Transverse colon (tissue), 4 donors: Measurements from ENCODE around the gene NEURL1B.

ENCODE experiments used
- CTCF ChIP-seq, 5 experiments: fragments of 200-600 bp in 3 of 5; fragments of 450-650 bp in 2 of 5; sonication (generic) in 3 of 5; IDR thresholded peaks; 1 replicate in 2 of 5; 2 replicates in 3 of 5; pipeline ENCODE4 v1.5.1; 2016 to 2017; ENCODE audit warnings: antibody characterized with exemption in 5 of 5, inconsistent platforms in 3 of 5, mild to moderate bottlenecking in 2 of 5, moderate library complexity in 1 of 5
- EP300 ChIP-seq: sonication (generic); formaldehyde crosslinking; IDR thresholded peaks from one replicate; pipeline ENCODE4 v1.6.1; 2017; ENCODE audit warnings: antibody characterized with exemption, low read depth
- POLR2A ChIP-seq: fragments of 450-650 bp; IDR thresholded peaks from one replicate; pipeline ENCODE4 v1.6.1; 2016; ENCODE audit warnings: antibody characterized with exemption, mild to moderate bottlenecking, moderate library complexity
- POLR2AphosphoS5 ChIP-seq, 3 donors: sonication (generic); formaldehyde crosslinking; IDR thresholded peaks; one replicate each; pipeline ENCODE4 v1.6.1; 2016; ENCODE audit warnings: antibody characterized with exemption in 3 of 3

- TF ChIP-seq CTCF (IDR thresholded peaks at IDR 0.05) = no peak
- TF ChIP-seq POLR2A = no peak
- no peak for TF ChIP-seq EP300
- TF ChIP-seq POLR2AphosphoS5 (IDR thresholded peaks at IDR 0.05) = no peak
Observed at GRCh38 chr5:172664018-172664417, 23.0 kb downstream of the NEURL1B start.
